Raji (cell line): ENCODE results near the gene EXOC4.

Experiments used
- POLR2A ChIP-seq: IDR thresholded peaks from 2 replicates; pipeline ENCODE4 v1.6.1; 2011; ENCODE audit warnings: low read depth, low read length, control low read depth; ENCODE audit not compliant: insufficient read depth

Gene EXOC4

DNA sequence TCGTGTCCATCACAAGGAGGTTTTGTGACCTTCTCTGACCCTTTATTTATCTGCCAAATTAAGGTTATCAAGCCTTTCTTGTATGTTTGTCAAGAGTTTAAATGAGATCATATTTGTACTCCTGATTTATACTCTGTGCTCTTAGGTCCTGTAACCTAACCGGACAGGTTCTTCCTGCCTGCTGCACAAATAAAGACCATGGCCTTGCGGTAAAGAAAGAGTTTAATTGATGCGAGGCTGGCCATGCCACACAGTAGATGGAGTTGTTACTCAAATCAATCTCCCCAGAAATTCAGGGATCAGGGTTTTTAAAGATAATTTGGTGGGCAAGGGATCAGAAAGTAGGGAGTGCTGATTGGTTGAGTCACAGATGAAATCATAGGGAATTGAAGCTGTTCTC, 794.8 kb downstream of the EXOC4 start:
- no peak for TF ChIP-seq POLR2A

DNA sequence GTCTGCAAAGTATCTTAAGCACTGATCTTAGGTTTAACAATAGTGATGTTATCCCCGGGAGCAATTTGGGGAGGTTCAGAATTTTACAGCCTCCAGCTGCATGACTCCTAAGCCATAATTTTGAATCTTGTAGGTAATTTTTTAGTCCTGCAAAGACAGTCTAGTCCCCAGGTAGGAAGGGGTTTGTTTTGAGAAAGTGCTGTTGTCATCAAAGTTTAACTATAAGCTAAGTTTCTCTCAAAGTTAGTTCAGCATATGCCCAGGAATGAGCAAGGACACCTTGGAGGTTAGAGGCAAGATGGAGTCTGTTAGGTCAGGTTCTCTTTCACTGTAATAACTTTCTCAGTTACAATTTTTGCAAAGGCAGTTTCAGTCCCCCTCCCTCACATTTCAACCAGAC, 795.3 kb downstream of the EXOC4 start:
- no peak for TF ChIP-seq POLR2A

GRCh38 chr7:134051020-134051419, 798.1 kb downstream of the EXOC4 start:
- no peak for TF ChIP-seq POLR2A

DNA sequence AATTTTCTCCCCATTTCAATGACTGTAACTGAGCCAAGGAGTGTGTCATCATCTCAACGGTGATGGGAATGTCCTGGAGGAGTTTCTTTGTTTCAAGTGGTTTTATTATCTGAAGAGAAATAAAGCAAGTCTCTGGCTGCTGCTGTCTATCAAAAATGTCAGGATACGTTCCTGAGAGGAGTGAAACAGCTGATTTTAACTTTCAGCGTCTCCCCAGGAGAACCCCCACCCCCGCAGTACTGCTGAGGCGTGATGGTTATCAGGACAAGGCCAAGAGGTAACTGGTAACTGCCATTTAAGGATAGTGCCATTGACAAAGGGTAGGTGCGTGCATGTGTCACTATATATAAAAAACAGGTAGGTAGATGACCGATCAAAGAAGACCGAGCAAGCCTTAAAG, 803.9 kb downstream of the EXOC4 start:
- no peak for TF ChIP-seq POLR2A

- TF ChIP-seq POLR2A, result no peak
These were observed 805.6 kb downstream of the EXOC4 start for GRCh38 chr7:134058521-134058920.

DNA sequence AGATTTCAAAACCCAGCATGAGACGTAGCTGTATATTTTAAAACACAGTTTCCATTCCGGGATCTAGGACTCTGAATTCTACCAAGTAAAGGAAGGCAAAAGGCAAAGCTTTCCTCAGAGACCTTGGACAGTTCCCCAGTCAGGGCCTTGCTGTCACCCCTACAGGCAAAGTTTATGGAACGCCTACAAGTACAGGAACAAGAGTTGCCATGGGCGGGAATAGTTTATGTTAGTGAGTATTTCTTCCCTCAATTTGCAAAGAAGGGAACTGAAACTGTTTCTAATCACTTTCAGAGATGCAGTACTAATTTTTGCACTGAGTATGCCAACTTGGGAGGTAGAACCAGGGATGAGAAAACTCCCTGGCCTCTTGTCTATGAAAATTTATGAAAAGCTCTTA, 806.1 kb downstream of the EXOC4 start:
- no peak for TF ChIP-seq POLR2A

DNA sequence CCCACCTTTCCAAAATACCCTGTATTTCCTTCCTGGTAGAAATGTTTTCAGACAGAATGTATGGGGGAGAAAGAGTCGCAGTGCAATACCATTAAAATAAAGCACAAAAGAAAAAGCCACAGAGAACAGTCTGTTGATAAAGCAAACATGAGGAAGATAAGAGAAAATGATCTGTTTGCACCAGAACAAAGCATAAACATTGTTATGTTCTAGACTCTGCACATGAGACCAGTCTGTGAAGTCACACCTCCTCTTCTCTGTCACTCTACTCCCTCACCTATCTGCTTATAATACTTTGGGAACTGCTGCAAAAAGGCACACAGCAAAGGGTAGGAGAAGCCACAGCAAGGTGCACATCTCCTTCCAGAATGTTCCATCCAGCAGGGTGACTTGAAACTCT, 807.0 kb downstream of the EXOC4 start:
- no peak for TF ChIP-seq POLR2A

DNA sequence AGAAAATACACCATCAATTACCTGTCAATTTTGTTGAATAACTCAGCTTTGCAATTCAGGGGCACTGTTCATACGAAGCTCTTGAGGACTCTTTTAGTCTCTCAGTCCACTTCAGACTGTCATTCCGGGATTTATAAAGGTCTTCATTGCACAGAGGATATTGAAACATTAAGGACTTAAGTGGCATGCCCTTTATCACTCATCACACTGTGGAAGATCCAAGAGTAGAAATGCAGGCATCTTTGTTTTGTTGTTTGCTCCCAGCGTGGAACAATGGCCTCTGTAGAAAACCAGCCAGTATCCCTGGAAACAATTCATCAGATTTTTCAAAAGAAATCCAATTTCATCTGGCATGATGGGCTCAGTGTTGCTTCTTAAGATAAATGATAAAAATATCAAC, 808.0 kb downstream of the EXOC4 start:
- TF ChIP-seq POLR2A, result no peak

DNA sequence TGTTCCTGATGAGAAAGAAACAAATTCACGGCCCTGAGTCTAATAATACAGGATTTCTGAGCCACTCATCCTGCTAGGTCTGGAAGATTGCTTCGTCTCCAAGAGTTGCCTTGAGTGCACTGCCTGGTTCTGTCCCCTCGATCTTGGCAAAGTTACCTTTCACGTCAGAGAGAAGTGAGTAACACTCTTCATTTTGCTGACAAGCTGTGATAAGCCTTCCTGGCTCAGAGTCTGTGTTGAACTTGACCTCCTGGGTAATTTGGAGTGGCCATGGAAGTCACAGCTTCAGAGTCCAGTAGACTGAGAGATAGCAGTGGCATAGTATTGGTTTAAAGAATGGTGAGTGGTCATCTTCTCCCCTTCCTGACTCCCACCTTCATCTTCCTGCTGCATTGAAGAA, 809.6 kb downstream of the EXOC4 start:
- TF ChIP-seq POLR2A, result no peak

DNA sequence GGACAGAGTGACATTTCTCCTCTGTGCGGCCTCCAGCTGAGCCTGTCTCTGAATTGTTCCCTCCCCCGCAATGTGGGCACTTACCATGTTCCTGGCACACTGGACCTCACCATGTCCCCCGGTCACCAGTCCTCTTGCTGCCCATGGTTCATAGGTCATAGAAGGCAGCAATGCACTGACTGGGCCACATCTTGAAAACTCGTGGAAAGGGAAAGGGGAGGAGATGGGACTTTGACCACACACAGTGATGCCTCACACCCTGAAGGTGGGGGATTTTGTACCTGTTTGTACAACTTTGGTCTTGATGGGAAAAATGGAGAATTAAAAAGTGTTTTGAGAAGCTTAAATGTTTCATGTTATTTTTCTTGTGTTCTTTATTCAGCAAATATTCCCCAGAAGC, 812.5 kb downstream of the EXOC4 start:
- no peak for TF ChIP-seq POLR2A

DNA sequence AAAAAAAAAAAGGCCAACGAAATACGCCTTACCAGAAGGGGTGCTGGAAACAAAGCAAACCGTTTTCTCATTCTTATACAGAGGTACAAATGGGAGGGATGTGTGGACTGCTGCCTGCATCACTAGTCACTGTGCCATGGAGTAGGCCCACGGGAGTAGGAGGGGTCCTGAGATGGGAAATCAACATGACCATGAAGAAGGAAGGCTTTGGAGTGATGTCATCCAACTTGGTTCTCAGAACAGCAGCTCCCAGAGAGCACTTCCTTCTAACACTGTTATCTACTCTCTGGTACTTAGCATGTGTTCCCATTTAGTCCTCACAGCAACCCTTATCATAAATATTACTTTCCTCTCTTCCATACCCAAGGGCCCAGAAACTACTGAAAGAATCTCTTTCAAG, 814.3 kb downstream of the EXOC4 start:
- TF ChIP-seq POLR2A, result no peak

- no peak for TF ChIP-seq POLR2A
These were observed 815.8 kb downstream of the EXOC4 start for GRCh38 chr7:134068670-134069069.

DNA sequence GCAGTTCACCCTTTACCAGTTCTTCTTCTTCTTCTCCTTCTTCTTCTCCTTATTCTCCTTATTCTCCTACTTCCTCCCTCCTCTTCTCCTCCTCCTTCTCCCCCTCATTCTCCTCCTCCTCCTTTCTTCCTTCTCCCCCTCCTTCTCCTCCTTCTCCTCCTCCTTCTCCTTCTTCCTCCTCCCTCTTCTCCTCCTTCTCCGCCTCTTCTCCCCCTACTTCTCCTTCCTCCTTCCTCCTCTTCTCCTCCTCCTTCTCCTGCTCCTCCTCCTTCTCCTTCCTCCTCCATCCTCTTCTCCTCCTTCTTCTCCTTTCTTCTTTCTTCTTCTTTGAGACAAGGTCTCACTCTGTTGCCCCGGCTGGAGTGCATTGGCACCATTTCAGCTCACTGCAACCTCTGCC, 816.3 kb downstream of the EXOC4 start:
- TF ChIP-seq POLR2A, result no peak

GRCh38 chr7:134070673-134071072, 817.8 kb downstream of the EXOC4 start:
- no peak for TF ChIP-seq POLR2A

GRCh38 chr7:134071355-134072331, 818.8 kb downstream of the EXOC4 start:
- TF ChIP-seq POLR2A, result no peak

- no peak for TF ChIP-seq POLR2A
These were observed 820.4 kb downstream of the EXOC4 start for GRCh38 chr7:134073276-134073675.

DNA sequence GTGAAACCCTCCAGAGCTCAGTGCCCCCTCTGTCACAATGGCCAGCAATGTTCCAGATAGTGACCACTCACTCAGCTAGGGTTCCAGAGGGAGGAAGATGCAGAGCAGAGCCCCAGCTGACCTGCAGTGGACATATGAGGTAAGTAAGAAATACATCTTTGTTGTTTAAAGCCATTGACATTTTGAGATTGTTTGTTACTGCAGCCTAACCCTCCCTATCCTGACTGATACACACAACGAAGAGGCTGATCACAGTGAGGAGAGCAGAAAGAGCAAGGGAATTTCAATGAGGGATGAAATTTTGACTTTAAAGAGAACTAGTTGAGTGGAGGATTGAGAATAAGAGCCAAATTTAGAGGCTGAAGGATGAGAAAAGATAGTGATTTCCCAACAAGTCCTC, 822.9 kb downstream of the EXOC4 start:
- TF ChIP-seq POLR2A, result no peak
